OCI-LY1 (cell line): ENCODE results near the gene SLC17A9.

ENCODE experiments used
- H2AFZ ChIP-seq: fragments of 200-600 bp; sonication (generic), shearing (Covaris generic); 2 replicates; pipeline ENCODE4 v1.6.0; 2014; ENCODE audit warnings: antibody characterized with exemption, mild to moderate bottlenecking, low read length
- H3F3A ChIP-seq: fragments of 200-600 bp; sonication (generic), shearing (Covaris generic); 2 replicates; pipeline ENCODE4 v1.6.0; 2014; ENCODE audit warnings: mild to moderate bottlenecking, antibody characterized with exemption, low read length, moderate library complexity; ENCODE audit not compliant: insufficient read depth
- H3K27ac ChIP-seq: fragments of 200-600 bp; sonication (generic); 2 replicates; pipeline ENCODE4 v1.5.1; 2014; ENCODE audit warnings: low read length, mixed run types, mild to moderate bottlenecking, low read depth; ENCODE audit not compliant: poor library complexity, severe bottlenecking
- H3K27me3 ChIP-seq: fragments of 200-600 bp; sonication (generic); 2 replicates; pipeline ENCODE4 v1.6.0; 2014; ENCODE audit warnings: antibody characterized with exemption, mild to moderate bottlenecking, low read length, moderate library complexity; ENCODE audit not compliant: insufficient read depth
- H3K36me3 ChIP-seq: fragments of 200-600 bp; sonication (generic); 2 replicates; pipeline ENCODE4 v1.6.1; 2014; ENCODE audit warnings: mild to moderate bottlenecking, antibody characterized with exemption, low read length, moderate library complexity, mixed read lengths; ENCODE audit not compliant: insufficient read depth
- H3K4me1 ChIP-seq: fragments of 200-600 bp; sonication (generic); 2 replicates; pipeline ENCODE4 v1.5.1; 2014; ENCODE audit warnings: mild to moderate bottlenecking, low read length, moderate library complexity; ENCODE audit not compliant: insufficient read depth, severe bottlenecking
- H3K4me2 ChIP-seq: fragments of 200-600 bp; sonication (generic), shearing (Covaris generic); 2 replicates; pipeline ENCODE4 v1.6.1; 2014; ENCODE audit warnings: low read length
- H3K4me3 ChIP-seq: fragments of 200-600 bp; sonication (generic); 2 replicates; pipeline ENCODE4 v1.5.1; 2014; ENCODE audit warnings: low read length, low read depth, mild to moderate bottlenecking, mixed read lengths; ENCODE audit not compliant: poor library complexity, severe bottlenecking
- H3K79me2 ChIP-seq: fragments of 200-600 bp; shearing (Covaris generic); 2 replicates; pipeline ENCODE4 v1.6.1; 2016; ENCODE audit warnings: mixed run types, low read length, mixed read lengths; ENCODE audit not compliant: insufficient read depth
- H3K9ac ChIP-seq: fragments of 200-600 bp; sonication (generic), shearing (Covaris generic); 2 replicates; pipeline ENCODE4 v1.6.1; 2014; ENCODE audit warnings: mild to moderate bottlenecking, low read length, mixed read lengths
- H3K9me2 ChIP-seq: fragments of 200-600 bp; sonication (generic), shearing (Covaris generic); 2 replicates; pipeline ENCODE4 v1.6.1; 2014; ENCODE audit warnings: low read depth, mild to moderate bottlenecking, low read length, mixed read lengths
- H3K9me3 ChIP-seq: fragments of 200-600 bp; shearing (Covaris generic); 2 replicates; pipeline ENCODE4 v1.6.1; 2014; ENCODE audit warnings: low read length, mixed read lengths
- H4K20me1 ChIP-seq: fragments of 200-600 bp; sonication (generic), shearing (Covaris generic); 2 replicates; pipeline ENCODE4 v1.6.0; 2016; ENCODE audit warnings: mild to moderate bottlenecking, low read length; ENCODE audit not compliant: insufficient read depth
- EZH2 ChIP-seq: fragments of 200-600 bp; sonication (generic), shearing (Covaris generic); IDR thresholded peaks from 2 replicates; pipeline ENCODE4 v1.8.0; 2017; ENCODE audit warnings: borderline replicate concordance, mixed run types, mild to moderate bottlenecking, antibody characterized with exemption, low read length, moderate library complexity, mixed read lengths
- TF ChIP-seq, protein P1 (sequence below): fragments of 200-600 bp; sonication (generic), shearing (Covaris generic); IDR thresholded peaks from 2 replicates; pipeline ENCODE4 v1.5.1; 2017; ENCODE audit warnings: mild to moderate bottlenecking, antibody characterized with exemption, low read length, moderate library complexity, mixed read lengths

SLC17A9 gene

DNA sequence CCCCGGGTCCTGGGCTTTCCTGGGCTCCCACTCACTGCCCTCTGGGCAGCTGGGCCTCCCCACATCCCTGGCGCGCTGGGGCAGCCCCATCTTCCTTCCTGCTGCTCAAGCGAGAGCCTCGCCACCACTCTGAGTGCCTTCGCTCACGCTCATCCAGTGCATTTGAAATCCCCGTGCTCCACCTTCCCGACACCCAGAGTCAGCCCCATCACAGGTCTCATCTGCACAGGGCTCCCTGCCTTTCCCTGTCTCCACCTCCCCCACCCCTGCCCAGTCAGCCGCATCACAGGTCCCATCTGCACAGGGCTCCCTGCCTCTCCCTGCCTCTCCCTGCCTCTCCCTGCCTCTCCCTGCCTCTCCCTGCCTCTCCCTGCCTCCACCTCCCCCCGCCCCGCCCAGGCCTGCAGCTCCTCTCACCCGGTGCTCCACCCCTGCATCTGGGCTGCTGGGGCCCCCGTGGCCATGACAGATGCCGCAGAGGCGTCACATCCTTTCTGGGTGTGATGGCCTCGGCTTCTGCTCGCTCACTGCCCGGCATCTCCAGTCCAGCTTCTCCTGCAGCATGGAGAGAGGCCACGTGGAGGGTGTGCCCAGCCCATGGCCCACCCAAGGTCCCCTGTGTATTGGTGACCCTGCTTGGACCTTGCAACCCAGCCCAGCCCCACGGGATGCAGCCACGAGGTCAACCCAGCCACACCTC lies 63.3 kb downstream of the SLC17A9 start:
- H3K9me2 ChIP-seq: no peaks in the 10 kb centered on the region
- peaks cover 37% of the 10 kb centered on the region; the same call in 1 of the 2 replicates for H3K27me3 ChIP-seq
- H3K79me2 ChIP-seq: no peaks in the 10 kb centered on the region
- H3K4me1 ChIP-seq: peaks cover 3% of the 10 kb centered on the region
- no peaks in the 10 kb centered on the region for H3F3A ChIP-seq
- H2AFZ ChIP-seq: no peak overlapping the region
- H4K20me1 ChIP-seq: no peaks in the 10 kb centered on the region
- no peak overlapping the region for H3K4me3 ChIP-seq
- no peak overlapping the region for H3K27ac ChIP-seq
- H3K36me3 ChIP-seq: peaks cover 3% of the 10 kb centered on the region; the same call in 1 of the 2 replicates
- peaks cover 21% of the 10 kb centered on the region for H3K9me3 ChIP-seq
- H3K4me2 ChIP-seq: no peak overlapping the region
- no peak for TF ChIP-seq EZH2
- TF ChIP-seq, protein P1, sequence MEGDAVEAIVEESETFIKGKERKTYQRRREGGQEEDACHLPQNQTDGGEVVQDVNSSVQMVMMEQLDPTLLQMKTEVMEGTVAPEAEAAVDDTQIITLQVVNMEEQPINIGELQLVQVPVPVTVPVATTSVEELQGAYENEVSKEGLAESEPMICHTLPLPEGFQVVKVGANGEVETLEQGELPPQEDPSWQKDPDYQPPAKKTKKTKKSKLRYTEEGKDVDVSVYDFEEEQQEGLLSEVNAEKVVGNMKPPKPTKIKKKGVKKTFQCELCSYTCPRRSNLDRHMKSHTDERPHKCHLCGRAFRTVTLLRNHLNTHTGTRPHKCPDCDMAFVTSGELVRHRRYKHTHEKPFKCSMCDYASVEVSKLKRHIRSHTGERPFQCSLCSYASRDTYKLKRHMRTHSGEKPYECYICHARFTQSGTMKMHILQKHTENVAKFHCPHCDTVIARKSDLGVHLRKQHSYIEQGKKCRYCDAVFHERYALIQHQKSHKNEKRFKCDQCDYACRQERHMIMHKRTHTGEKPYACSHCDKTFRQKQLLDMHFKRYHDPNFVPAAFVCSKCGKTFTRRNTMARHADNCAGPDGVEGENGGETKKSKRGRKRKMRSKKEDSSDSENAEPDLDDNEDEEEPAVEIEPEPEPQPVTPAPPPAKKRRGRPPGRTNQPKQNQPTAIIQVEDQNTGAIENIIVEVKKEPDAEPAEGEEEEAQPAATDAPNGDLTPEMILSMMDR: no peak
- no peak overlapping the region for H3K9ac ChIP-seq

GRCh38 chr20:63016514-63017075 lies 64.1 kb downstream of the SLC17A9 start:
- H3F3A ChIP-seq: no peaks in the 10 kb centered on the region
- peaks cover 20% of the 10 kb centered on the region for H3K9me3 ChIP-seq
- H3K36me3 ChIP-seq: peaks cover 3% of the 10 kb centered on the region; the same call in 1 of the 2 replicates
- no peak overlapping the region for H2AFZ ChIP-seq
- no peak overlapping the region for H3K4me2 ChIP-seq
- no peaks in the 10 kb centered on the region for H3K79me2 ChIP-seq
- TF ChIP-seq, protein P1: no peak
- no peaks in the 10 kb centered on the region for H3K4me1 ChIP-seq
- peaks cover 34% of the 10 kb centered on the region; the same call in 1 of the 2 replicates for H3K27me3 ChIP-seq
- no peak overlapping the region for H3K4me3 ChIP-seq
- H3K27ac ChIP-seq: no peak overlapping the region
- no peaks in the 10 kb centered on the region for H4K20me1 ChIP-seq
- H3K9ac ChIP-seq: no peak overlapping the region
- H3K9me2 ChIP-seq: no peaks in the 10 kb centered on the region

DNA sequence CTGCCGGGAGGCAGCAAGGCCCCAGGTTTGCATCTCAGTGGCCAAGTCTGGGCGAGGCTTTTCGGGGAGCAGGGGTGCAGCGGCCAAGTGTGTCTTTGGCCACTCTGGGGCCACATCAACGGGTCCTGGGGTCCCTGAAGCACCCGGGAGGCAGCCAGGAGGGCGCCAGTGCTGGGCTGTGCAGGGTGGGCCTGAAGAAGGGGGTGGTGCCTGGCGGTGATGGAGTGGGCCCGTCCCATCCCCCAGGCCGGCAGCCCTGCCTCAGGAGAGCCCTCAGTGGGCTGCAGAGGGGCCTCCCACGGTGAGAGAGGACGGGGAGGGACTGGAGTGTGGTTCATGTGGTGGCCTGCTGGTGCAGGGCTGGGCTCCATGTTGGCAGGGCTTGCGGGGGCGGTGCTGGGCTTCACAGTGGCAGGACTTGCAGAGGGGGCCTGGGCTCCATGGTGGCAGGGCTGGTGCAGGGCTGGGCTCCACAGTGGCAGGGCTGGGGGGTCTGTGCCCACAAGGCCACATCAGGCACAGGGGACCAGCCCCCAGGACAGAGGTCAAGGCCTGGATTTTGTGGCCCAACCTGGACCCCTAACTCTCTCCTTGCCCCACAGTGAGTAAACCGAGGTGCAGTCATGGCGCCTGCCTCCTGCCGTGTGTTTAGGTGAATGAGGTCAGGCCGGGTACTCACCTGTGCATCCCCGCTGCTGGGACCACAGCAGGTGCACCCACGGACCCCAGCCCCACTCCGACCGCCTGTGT lies 64.7 kb downstream of the SLC17A9 start:
- no peak overlapping the region for H3K9ac ChIP-seq
- H3K36me3 ChIP-seq: peaks cover 3% of the 10 kb centered on the region; the same call in 1 of the 2 replicates
- H3K27me3 ChIP-seq: peaks cover 30% of the 10 kb centered on the region; the same call in 1 of the 2 replicates
- no peak overlapping the region for H3K27ac ChIP-seq
- H3K79me2 ChIP-seq: no peaks in the 10 kb centered on the region
- H3K9me2 ChIP-seq: no peaks in the 10 kb centered on the region
- no peak overlapping the region for H3K4me3 ChIP-seq
- H2AFZ ChIP-seq: no peak overlapping the region
- no peaks in the 10 kb centered on the region for H3K4me1 ChIP-seq
- no peak overlapping the region for H3K4me2 ChIP-seq
- H4K20me1 ChIP-seq: no peaks in the 10 kb centered on the region
- H3F3A ChIP-seq: no peaks in the 10 kb centered on the region
- peaks cover 17% of the 10 kb centered on the region for H3K9me3 ChIP-seq
- no peak for TF ChIP-seq EZH2
- TF ChIP-seq, protein P1: no peak
